ENCODE data around the gene CACNA1D. TPM values are rescaled to one million over a fixed set of nuclear protein-coding genes. Genes with fewer than 3 reads are reported as not detected.

Gene CACNA1D
- total RNA-seq, 1 experiment from 2014 or later = 1.1 TPM

GRCh38 chr3:53731934-53732624, 237.7 kb downstream of the CACNA1D start:
- intact Hi-C loops (cut with micrococcal nuclease) = no loop called here
- ChIA-PET RAD21 (ENCODE audit: low non-redundant PET in 1 of 2, low total read pairs in 2 of 2, uncharacterized antibody in 2 of 2, unreplicated experiment in 2 of 2) (no interaction called here), CTCF (no interaction called here), POLR2A (no interaction called here)
- Histone ChIP-seq H2AFZ (ENCODE audit: low read depth, low read length, poor library complexity, severe bottlenecking) (no peak overlapping the region), H3K36me3 (ENCODE audit: control insufficient read depth in 1 of 2, insufficient read depth in 2 of 2, low read length in 2 of 2) (no peaks in the 10 kb centered on the region), H3K9me3 (ENCODE audit: control insufficient read depth in 1 of 2, insufficient read depth in 1 of 2, low read depth in 1 of 2, low read length in 2 of 2) (no peaks in the 10 kb centered on the region), H3K4me3 (replicated peaks in 1 of 2; ENCODE audit: low read depth in 1 of 2, low read length in 2 of 2) (no peak overlapping the region), H4K20me1 (ENCODE audit: insufficient read depth) (no peaks in the 10 kb centered on the region), H3K9ac (ENCODE audit: low read length) (no peak overlapping the region), H3K27me3 (ENCODE audit: insufficient read depth, low read length) (no peaks in the 10 kb centered on the region), H3K4me1 (ENCODE audit: control insufficient read depth in 1 of 2, insufficient read depth in 2 of 2, low read length in 2 of 2) (no peaks in the 10 kb centered on the region), H3K9me2 (ENCODE audit: insufficient read depth) (no peaks in the 10 kb centered on the region), H3K4me2 (ENCODE audit: low read length) (no peak overlapping the region), H3K79me2 (ENCODE audit: insufficient read depth, low read length) (no peaks in the 10 kb centered on the region), H3K27ac (ENCODE audit: low read depth, low read length) (no peak overlapping the region)
- TF ChIP-seq YY1 (IDR thresholded peaks at IDR 0.05; ENCODE audit: extremely low read depth, insufficient replicate concordance, low read depth, low read length) (no peak), EGR1 (IDR thresholded peaks at IDR 0.05; ENCODE audit: low read depth) (no peak), SP1 (IDR thresholded peaks at IDR 0.05; ENCODE audit: low read depth) (no peak), ZFX (IDR thresholded peaks at IDR 0.05) (no peak), ZNF274 (IDR thresholded peaks at IDR 0.05; ENCODE audit: low read depth, low read length) (no peak), CTCF (IDR thresholded peaks at IDR 0.05 in 2 of 3, conservative IDR thresholded peaks at IDR 0.05 in 1 of 3; ENCODE audit: borderline replicate concordance in 1 of 3, insufficient read depth in 1 of 3, low read depth in 2 of 3, low read length in 2 of 3) (no peak), JUND (IDR thresholded peaks at IDR 0.05) (no peak), FOSL1 (IDR thresholded peaks at IDR 0.05; ENCODE audit: low read depth) (no peak), REST (IDR thresholded peaks at IDR 0.05; ENCODE audit: low read depth) (no peak), CBX3 (IDR thresholded peaks at IDR 0.05; ENCODE audit: low read depth) (no peak), SIN3A (IDR thresholded peaks at IDR 0.05; ENCODE audit: low read depth) (no peak), POLR2AphosphoS5 (IDR thresholded peaks at IDR 0.05; ENCODE audit: low read depth, low read length) (no peak), SRF (IDR thresholded peaks at IDR 0.05; ENCODE audit: low read depth) (no peak), ZBTB33 (IDR thresholded peaks at IDR 0.05; ENCODE audit: extremely low read depth, insufficient replicate concordance, low read length) (no peak), CEBPB (IDR thresholded peaks at IDR 0.05; ENCODE audit: low read depth) (no peak), EZH2 (IDR thresholded peaks at IDR 0.05) (no peak), MAX (IDR thresholded peaks at IDR 0.05) (no peak), TCF7L2 (IDR thresholded peaks at IDR 0.05; ENCODE audit: borderline replicate concordance, extremely low read depth, insufficient read depth, insufficient read length) (no peak)
- no peak for ATAC-seq
- no peak for DNase-seq (ENCODE audit: low read depth, low spot score)
- no TSS peak for BruUV-seq (replicated peaks)

All from HCT116 (cell line).